Lower leg skin (tissue), 4 donors: Measurements from ENCODE around the gene GPR45. TPM values are rescaled to one million over a fixed set of nuclear protein-coding genes. Genes with fewer than 3 reads are reported as not detected.
A peak's percentile ranks its signal among the peaks of the same experiment; 100 is the strongest.

Source experiments
- DNase-seq, 2 donors: peaks; one replicate each; pipeline ENCODE4 v3.0.0-alpha.2; 2019; ENCODE audit warnings: low spot score in 2 of 2
- H3K4me3 ChIP-seq: fragments of 200-600 bp; sonication (generic); 2 replicates; pipeline ENCODE4 v1.5.1; 2017; ENCODE audit warnings: mild to moderate bottlenecking, low read depth; ENCODE audit not compliant: poor library complexity, severe bottlenecking
- CTCF ChIP-seq, 3 donors: fragments of 450-650 bp; IDR thresholded peaks; one replicate each; pipeline ENCODE4 v1.5.1; 2016; ENCODE audit warnings: antibody characterized with exemption in 3 of 3, mild to moderate bottlenecking in 3 of 3, moderate library complexity in 2 of 3
- POLR2A ChIP-seq, 2 donors: fragments of 450-650 bp; IDR thresholded peaks; one replicate each; pipeline ENCODE4 v1.6.1; 2016 to 2017; ENCODE audit warnings: antibody characterized with exemption in 2 of 2, mild to moderate bottlenecking in 1 of 2, moderate library complexity in 1 of 2
- WGBS, 2 donors: methylation state at CpG; one replicate each; pipeline ENCODE4 v1.1.5; 2018; 5-methylcytosine and 5-hydroxymethylcytosine counted together
- intact Hi-C: fragments of 100-400 bp; cut with DNase I; formaldehyde crosslinking; loops from one replicate; pipeline ENCODE4 v1.15.0; 2023; ENCODE audit warnings: low total_unique reads
- total RNA-seq, 4 donors: library from RNA; depleted of rRNA; stranded (reverse); fragments of >200 nt; gene quantifications; one replicate each; pipeline ENCODE4 v1.1.0, GENCODE V29; 2016

Gene GPR45
- total RNA-seq, 4 donors from 2014 or later = not detected

GRCh38 chr2:105283532-105283931 is 42.0 kb downstream of the GPR45 start:
- H3K4me3 ChIP-seq = no peak overlapping the region
- DNase-seq = peak in 1 of 2 donors; percentile 42
- intact Hi-C loops = no loop called here
- TF ChIP-seq POLR2A (IDR thresholded peaks at IDR 0.05) = no peak
- WGBS, 2 donors = 96 to 97% methylated on average over 4 of the region's 4 CpGs

GRCh38 chr2:105287692-105288091 is 46.1 kb downstream of the GPR45 start:
- no peak for TF ChIP-seq POLR2A (IDR thresholded peaks at IDR 0.05)
- TF ChIP-seq CTCF (IDR thresholded peaks at IDR 0.05) = no peak

GRCh38 chr2:105288133-105288532 is 46.6 kb downstream of the GPR45 start:
- no peak overlapping the region for H3K4me3 ChIP-seq
- intact Hi-C loops = no loop called here
- no peak for TF ChIP-seq CTCF (IDR thresholded peaks at IDR 0.05)
- no peak for TF ChIP-seq POLR2A (IDR thresholded peaks at IDR 0.05)
- peak in 1 of 2 donors; percentile 39 for DNase-seq
- 92 to 94% methylated on average over 7 of the region's 7 CpGs for WGBS, 2 donors

More at GRCh38 chr2:105287692-105288091, 46.1 kb downstream of the GPR45 start:
- 62 to 63% methylated on average over 5 of the region's 5 CpGs for WGBS, 2 donors
- intact Hi-C loops = no loop called here
- no peak overlapping the region for H3K4me3 ChIP-seq
- DNase-seq = peak in 1 of 2 donors; percentile 75

GRCh38 chr2:105290981-105291660 is 49.6 kb downstream of the GPR45 start:
- intact Hi-C loops = no loop called here
- DNase-seq = peak in 1 of 2 donors; percentile 14
- TF ChIP-seq CTCF (IDR thresholded peaks at IDR 0.05) (no peak), POLR2A (IDR thresholded peaks at IDR 0.05) (no peak)
- H3K4me3 ChIP-seq = no peak overlapping the region
- 52 to 65% methylated on average over 6 of the region's 6 CpGs for WGBS, 2 donors

GRCh38 chr2:105291981-105292380 is 50.4 kb downstream of the GPR45 start:
- no peak for TF ChIP-seq CTCF (IDR thresholded peaks at IDR 0.05)
- intact Hi-C loops = no loop called here
- no peak for DNase-seq
- H3K4me3 ChIP-seq = no peak overlapping the region
- 84 to 93% methylated on average over 2 of the region's 2 CpGs for WGBS, 2 donors

Other genes with a start within 250 kb of the GPR45 start
- 10 to 100 TPM; 16.1 to 20.0 (median 17.3) TPM for gene MRPS9, start 203.7 kb upstream of the GPR45 start, total RNA-seq
- gene TGFBRAP1, start 88.0 kb downstream of the GPR45 start, total RNA-seq = 10 to 100 TPM; 30.2 to 35.2 (median 34.4) TPM
- 10 to 100 TPM; 16.9 to 29.1 (median 21.3) TPM for gene C2orf49, start 95.8 kb downstream of the GPR45 start, total RNA-seq
- 10 to 100 TPM; 48.3 to 67.3 (median 49.3) TPM for gene FHL2, start 157.3 kb downstream of the GPR45 start, total RNA-seq